Measurements from ENCODE around the gene SIRPG.

Gene SIRPG

DNA sequence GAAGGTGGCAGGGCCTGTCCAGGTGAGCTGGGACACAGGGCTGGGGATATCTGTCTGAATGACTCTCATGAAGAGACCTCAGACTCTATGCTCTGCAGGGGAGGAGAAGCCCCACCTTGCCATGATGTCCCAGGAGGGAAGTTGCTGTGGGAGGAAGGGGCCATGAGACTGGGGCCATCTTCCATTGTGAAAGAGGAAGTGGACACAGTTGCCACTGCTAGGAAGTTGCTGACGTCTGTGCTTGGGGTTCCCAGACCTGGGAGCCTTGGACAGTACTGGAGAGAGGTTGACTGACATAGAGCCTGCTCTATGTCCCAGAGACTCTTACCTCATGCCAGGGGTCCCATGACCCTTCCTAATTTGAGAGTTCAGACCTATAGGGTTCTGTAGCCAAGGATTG lies 62.2 kb downstream of the SIRPG start:
- Histone ChIP-seq H3K9me3 (ENCODE audit: control insufficient read depth, low read length) (no peaks in the 10 kb centered on the region), H3K36me3 (ENCODE audit: control insufficient read depth, insufficient read depth, low read length) (no peaks in the 10 kb centered on the region), H3K27ac (ENCODE audit: low read depth, low read length, severe bottlenecking) (no peak overlapping the region), H3K4me3 (ENCODE audit: extremely low read depth, insufficient read depth, low read length, poor library complexity, severe bottlenecking) (no peak overlapping the region), H3K4me1 (ENCODE audit: control insufficient read depth, insufficient read depth, low read length, poor library complexity, severe bottlenecking) (no peaks in the 10 kb centered on the region)
- no CpG with 5 or more reads among the region's 1 CpG for WGBS, 2 experiments (ENCODE audit: insufficient coverage in 2 of 2)

DNA sequence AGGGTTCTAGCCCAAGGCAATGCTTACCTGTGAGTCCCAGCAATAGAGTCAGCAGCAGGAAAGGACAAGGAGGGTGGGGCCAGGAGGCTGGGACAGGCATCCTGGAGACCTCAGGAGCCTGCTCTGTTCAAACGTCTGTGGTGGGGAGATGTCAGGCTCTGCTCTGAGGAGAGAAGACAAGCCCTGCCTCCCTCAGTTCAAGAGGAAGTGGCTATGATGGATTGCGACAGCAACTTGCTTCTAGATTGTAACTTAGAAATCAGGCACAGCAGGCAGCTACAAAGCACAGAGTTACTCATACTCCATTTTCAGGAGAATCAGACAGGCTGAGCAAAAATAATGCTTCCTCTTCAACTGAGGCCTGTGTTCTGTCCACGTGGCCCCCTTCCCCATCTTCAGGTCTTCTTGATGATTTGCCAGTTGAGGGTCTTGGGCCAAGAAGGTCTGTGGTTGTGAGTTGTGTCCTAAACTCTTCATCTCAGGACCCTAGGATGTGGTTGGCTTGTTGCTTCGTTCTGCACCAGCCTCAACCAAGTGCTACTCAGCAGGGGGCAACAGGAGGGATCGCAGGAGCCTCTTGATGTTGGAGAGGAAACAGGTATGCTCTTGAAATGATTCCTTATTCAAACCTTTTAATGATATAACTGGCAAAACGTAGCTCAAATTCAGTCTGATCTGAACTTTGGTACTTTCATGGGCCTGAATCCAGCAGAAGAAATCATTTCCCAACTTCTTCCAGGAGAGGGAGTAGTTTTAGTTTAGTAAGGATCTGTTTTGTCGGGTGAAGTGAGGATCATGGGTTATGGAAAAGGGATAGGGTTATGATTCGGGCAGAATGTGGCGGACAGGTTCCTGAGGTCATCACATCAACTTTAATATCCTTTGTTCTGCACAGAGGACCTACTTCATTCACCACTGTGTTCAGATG lies 68.8 kb downstream of the SIRPG start:
- Histone ChIP-seq H3K4me3 (ENCODE audit: extremely low read depth, insufficient read depth, low read length, poor library complexity, severe bottlenecking) (no peak overlapping the region), H3K9me3 (ENCODE audit: control insufficient read depth, low read length) (no peaks in the 10 kb centered on the region)
- WGBS, 2 experiments (ENCODE audit: insufficient coverage in 2 of 2): no CpG with 5 or more reads among the region's 9 CpGs

DNA sequence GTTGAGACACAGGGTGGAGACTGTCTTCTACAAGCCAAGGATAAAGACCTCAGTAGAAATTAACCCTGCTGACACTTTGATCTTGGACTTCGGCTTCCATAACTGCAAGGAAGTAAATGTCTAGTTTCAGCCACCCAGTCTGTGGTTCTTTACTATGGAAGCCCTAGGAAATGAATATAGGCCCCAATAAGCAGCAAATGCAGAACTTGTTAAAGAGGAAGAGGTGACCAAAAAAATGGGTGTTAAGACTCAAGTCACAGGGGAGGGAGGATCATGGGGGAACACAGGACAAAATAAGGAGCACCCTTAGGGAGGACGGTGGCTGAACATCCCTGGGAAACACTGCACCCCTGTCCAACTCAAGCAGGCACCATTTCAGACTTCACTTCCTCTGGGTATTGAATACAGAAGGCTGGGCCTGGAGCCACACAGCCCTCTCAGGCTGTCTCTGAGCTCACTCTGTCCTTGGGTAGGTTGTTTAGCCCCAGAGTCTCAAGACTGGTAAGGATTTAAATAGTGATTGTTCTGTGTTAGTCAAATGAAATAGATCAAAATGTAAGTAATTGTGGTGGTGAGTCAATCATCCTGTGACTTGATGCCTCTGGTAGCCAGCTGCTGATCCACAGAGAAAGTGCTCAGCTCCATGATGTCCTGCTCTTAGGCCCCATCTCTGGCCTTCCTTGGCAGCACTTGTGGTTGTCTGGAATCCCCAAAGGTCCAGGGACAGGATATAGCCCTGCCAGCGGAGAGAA lies 69.6 kb downstream of the SIRPG start:
- Histone ChIP-seq H3K36me3 (ENCODE audit: control insufficient read depth, insufficient read depth, low read length) (no peaks in the 10 kb centered on the region), H3K4me3 (ENCODE audit: extremely low read depth, insufficient read depth, low read length, poor library complexity, severe bottlenecking) (no peak overlapping the region), H3K27ac (ENCODE audit: low read depth, low read length, severe bottlenecking) (no peak overlapping the region), H3K4me1 (ENCODE audit: control insufficient read depth, insufficient read depth, low read length, poor library complexity, severe bottlenecking) (no peaks in the 10 kb centered on the region), H3K9me3 (ENCODE audit: control insufficient read depth, low read length) (no peaks in the 10 kb centered on the region)
- WGBS, 2 experiments (ENCODE audit: insufficient coverage in 2 of 2): no CpG with 5 or more reads among the region's 3 CpGs

More for the DNA sequence above, 68.8 kb downstream of the SIRPG start:
- no peaks in the 10 kb centered on the region for H3K4me1 ChIP-seq (ENCODE audit: control insufficient read depth, insufficient read depth, low read length, poor library complexity, severe bottlenecking)
- no peaks in the 10 kb centered on the region for H3K36me3 ChIP-seq (ENCODE audit: control insufficient read depth, insufficient read depth, low read length)
- no peak overlapping the region for H3K27ac ChIP-seq (ENCODE audit: low read depth, low read length, severe bottlenecking)

DNA sequence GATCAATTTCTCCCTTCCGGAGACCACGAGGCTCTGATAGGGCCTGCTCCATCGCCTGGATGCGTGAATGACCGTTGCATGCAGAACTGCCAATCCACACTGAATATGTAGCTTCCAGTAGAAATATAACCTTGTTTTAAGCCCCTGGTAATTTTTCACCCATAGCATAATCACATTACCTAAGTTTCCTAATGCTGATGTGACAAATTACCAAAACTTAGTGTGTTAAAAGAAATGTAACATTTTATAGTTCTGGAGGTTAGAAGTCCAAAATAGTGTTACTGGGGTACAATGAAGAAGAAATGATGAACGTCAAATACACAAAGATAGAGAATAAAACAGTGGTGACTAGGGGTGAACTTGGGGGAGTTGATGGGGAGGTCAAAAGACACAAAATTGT lies 78.1 kb downstream of the SIRPG start:
- Histone ChIP-seq H3K36me3 (ENCODE audit: control insufficient read depth, insufficient read depth, low read length) (no peaks in the 10 kb centered on the region), H3K9me3 (ENCODE audit: control insufficient read depth, low read length) (no peaks in the 10 kb centered on the region), H3K4me1 (ENCODE audit: control insufficient read depth, insufficient read depth, low read length, poor library complexity, severe bottlenecking) (no peaks in the 10 kb centered on the region), H3K4me3 (ENCODE audit: extremely low read depth, insufficient read depth, low read length, poor library complexity, severe bottlenecking) (no peak overlapping the region), H3K27ac (ENCODE audit: low read depth, low read length, severe bottlenecking) (no peak overlapping the region)
- 95 to 98% methylated on average over 4 to 6 of the region's 6 CpGs for WGBS, 2 experiments (ENCODE audit: insufficient coverage in 2 of 2)

Measured in mesodermal cell (in vitro differentiated cells).